ENCODE data around the gene HAUS5. TPM values are rescaled to one million over a fixed set of nuclear protein-coding genes. Genes with fewer than 3 reads are reported as not detected.

HAUS5 gene
- total and polyA plus RNA-seq, 2 of the 8 experiments (the other 6 are each of a cell fraction or from before 2014, with no cell fraction given): 13.8 to 25.7 TPM

DNA sequence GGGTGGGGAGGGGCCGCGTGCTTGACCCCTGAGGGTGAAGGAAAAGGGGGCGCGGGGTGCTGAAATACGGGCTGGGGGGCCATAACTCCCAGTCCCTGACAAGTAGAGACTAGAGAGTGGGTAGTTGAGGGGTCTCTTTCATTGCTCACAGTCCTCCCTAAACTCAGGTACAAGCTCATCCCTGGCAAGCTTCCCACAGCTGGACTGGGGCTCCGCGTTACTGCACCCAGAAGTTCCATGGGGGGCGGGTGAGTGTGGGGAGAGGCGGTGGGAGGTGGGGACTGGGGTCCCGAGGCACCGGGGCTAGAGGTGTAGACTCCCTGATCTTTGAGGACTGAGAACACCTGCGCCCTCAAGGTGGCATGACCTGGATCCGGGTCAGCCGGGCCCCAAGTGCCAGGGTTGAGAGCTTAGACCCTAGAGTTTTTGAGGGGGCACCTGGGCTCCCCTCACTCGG, 30.3 kb downstream of the HAUS5 start:
- Histone ChIP-seq H3K27ac (ENCODE audit: low read depth, low read length) (0 out of 2 replicates have a peak overlapping the region, but pooled peaks have one; percentile 64), H4K8ac (ENCODE audit: extremely low read depth, insufficient read depth, low read length) (no peak overlapping the region; the same call in 1 of the 2 replicates), H2BK20ac (ENCODE audit: low read length) (no peak overlapping the region), H2AK5ac (ENCODE audit: low read depth, low read length) (0 out of 2 replicates have a peak overlapping the region, but pooled peaks have one; percentile 1), H3K14ac (ENCODE audit: insufficient read length) (no peak overlapping the region), H3K23me2 (ENCODE audit: low read depth, low read length) (peaks cover 16% of the 10 kb centered on the region; the same call in 1 of the 2 replicates), H3K79me1 (ENCODE audit: low read depth, low read length) (no peaks in the 10 kb centered on the region), H2BK5ac (ENCODE audit: low read depth, low read length) (no peak overlapping the region), H3K4me1 (replicated peaks in 1 of 4; ENCODE audit: control insufficient read depth in 3 of 4, insufficient read depth in 4 of 4, low read length in 3 of 4) (peaks cover 7 to 30% (median 18%) of the 10 kb centered on the region in 4 experiments), H3K4me3 (ENCODE audit: extremely low read depth in 1 of 4, insufficient read depth in 2 of 4, low read depth in 3 of 4, low read length in 4 of 4) (peak overlapping the region; percentile 47 to 63 (median 49)), H4K91ac (replicated peaks; ENCODE audit: insufficient read length, low read length) (no peak overlapping the region), H2BK15ac (ENCODE audit: low read length) (no peak overlapping the region), H3K4me2 (ENCODE audit: insufficient read depth in 1 of 2, low read depth in 2 of 2, low read length in 2 of 2) (peak overlapping the region; percentile 85 to 88), H3K79me2 (ENCODE audit: control insufficient read depth in 1 of 2, insufficient read depth in 2 of 2, low read length in 2 of 2) (no peaks in the 10 kb centered on the region), H2AFZ (ENCODE audit: low read length) (no peak overlapping the region; the same call in 1 of the 2 replicates), H3K23ac (ENCODE audit: insufficient read length) (no peak overlapping the region), H2BK120ac (replicated peaks; ENCODE audit: low read depth, low read length) (no peak overlapping the region), H4K20me1 (replicated peaks in 1 of 2; ENCODE audit: control insufficient read depth in 1 of 2, insufficient read depth in 2 of 2, low read length in 2 of 2) (no peaks in the 10 kb centered on the region), H2BK12ac (ENCODE audit: low read depth, low read length) (no peak overlapping the region), H3K18ac (ENCODE audit: extremely low read depth, low read length) (no peak overlapping the region; the same call in 1 of the 2 replicates), H3K27me3 (replicated peaks in 1 of 4; ENCODE audit: control insufficient read depth in 3 of 4, extremely low read depth in 1 of 4, insufficient read depth in 3 of 4, low read length in 3 of 4) (peaks cover 0 to 6% (median 3%) of the 10 kb centered on the region in 4 experiments; a peak in 4 of 7 replicates), H3K9me3 (ENCODE audit: insufficient read depth in 2 of 2, low read depth in 1 of 2, low read length in 1 of 2) (no peaks in the 10 kb centered on the region), H4K5ac (ENCODE audit: insufficient read length, low read depth, low read length) (no peak overlapping the region), H3K4ac (replicated peaks; ENCODE audit: insufficient read length, low read depth, low read length) (no peak overlapping the region), H3K56ac (replicated peaks; ENCODE audit: insufficient read length, low read depth, low read length) (no peak overlapping the region), H3K9ac (replicated peaks in 1 of 4; ENCODE audit: extremely low read depth in 1 of 4, low read depth in 3 of 4, low read length in 3 of 4) (peak overlapping the region in 2 of 4 experiments; percentile 21 to 50; a peak in 2 of 7 replicates), H3K36me3 (ENCODE audit: control insufficient read depth in 2 of 4, insufficient read depth in 4 of 4, low read length in 3 of 4) (peaks cover 0 to 3% (median under 1%) of the 10 kb centered on the region in 4 experiments; a peak in 2 of 8 replicates)
- no peak for TF ChIP-seq TBP (IDR thresholded peaks at IDR 0.05; ENCODE audit: low read depth, low read length)
- TF ChIP-seq, protein P1, sequence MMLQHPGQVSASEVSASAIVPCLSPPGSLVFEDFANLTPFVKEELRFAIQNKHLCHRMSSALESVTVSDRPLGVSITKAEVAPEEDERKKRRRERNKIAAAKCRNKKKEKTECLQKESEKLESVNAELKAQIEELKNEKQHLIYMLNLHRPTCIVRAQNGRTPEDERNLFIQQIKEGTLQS (IDR thresholded peaks at IDR 0.05; ENCODE audit: insufficient read depth, low read depth, low read length): no peak
- TF ChIP-seq SRF (IDR thresholded peaks at IDR 0.05; ENCODE audit: low read depth, low read length): no peak
- TF ChIP-seq YY1 (IDR thresholded peaks at IDR 0.05; ENCODE audit: low read depth, low read length): no peak
- no peak for TF ChIP-seq TCF12 (IDR thresholded peaks at IDR 0.05; ENCODE audit: low read depth, low read length)
- TF ChIP-seq TEAD4 (IDR thresholded peaks at IDR 0.05; ENCODE audit: low read depth, low read length): no peak
- no peak for TF ChIP-seq BACH1 (IDR thresholded peaks at IDR 0.05; ENCODE audit: low read length)
- TF ChIP-seq PHF8 (conservative IDR thresholded peaks at IDR 0.05; ENCODE audit: low read depth, low read length): no peak
- TF ChIP-seq, protein P2, sequence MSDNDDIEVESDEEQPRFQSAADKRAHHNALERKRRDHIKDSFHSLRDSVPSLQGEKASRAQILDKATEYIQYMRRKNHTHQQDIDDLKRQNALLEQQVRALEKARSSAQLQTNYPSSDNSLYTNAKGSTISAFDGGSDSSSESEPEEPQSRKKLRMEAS (IDR thresholded peaks at IDR 0.05): no peak
- no peak for TF ChIP-seq RNF2 (IDR thresholded peaks at IDR 0.05; ENCODE audit: borderline replicate concordance, low read depth, low read length, missing control alignments, poor library complexity, severe bottlenecking)
- ChIA-PET CTCF (ENCODE audit: partially characterized antibody) (interaction anchor here (0.6 to 3.6 kb wide), 6 partner anchors 12 to 94 kb away, joined by 3 to 17 read pairs (median 4); no protein-coding TSS in a partner anchor), POLR2A (ENCODE audit: partially characterized antibody) (interaction anchor here (1.0 to 3.4 kb wide), 13 partner anchors 9 to 133 kb away, joined by 3 to 13 read pairs (median 5); partner anchors contain the start of genes ATP4A, HAUS5 and RBM42)
- FAIRE-seq: no peak
- 32% methylated on average over 9 of the region's 15 CpGs; no CpG with 5 or more reads in 1 of the 2 experiments for WGBS, 2 experiments (ENCODE audit: extremely low coverage in 1 of 2, insufficient coverage in 1 of 2, insufficient read length in 1 of 2, insufficient replicate concordance in 2 of 2, low coverage in 1 of 2, low lambda C conversion rate in 2 of 2, missing lambda C conversion rate in 1 of 2)
- no peak for DNase-seq (ENCODE audit: low read depth in 1 of 2, low spot score in 2 of 2)
